NCI-H1092 treated with DMSO at 0.1 percent for 48 hours (cell line): ENCODE data around the gene TMOD2.
A peak's percentile ranks its signal among the peaks of the same experiment; 100 is the strongest.

Source experiments
- DNase-seq: peaks from one replicate; lab custom pipeline; 2025; lab: John Stamatoyannopoulos, UW

Gene TMOD2

GRCh38 chr15:51825698-51826097 is 74.3 kb downstream of the TMOD2 start:
- no peak for DNase-seq

GRCh38 chr15:51828621-51829375 is 77.4 kb downstream of the TMOD2 start:
- DNase-seq = no peak

- DNase-seq = peak; percentile 70
Observed at GRCh38 chr15:51829376-51830275, 78.2 kb downstream of the TMOD2 start, which contains the start of gene TMOD3. Gene TMOD3, plus strand, starts transcription at chr15:51829653. Its CDS starts 33,232 bp downstream, at chr15:51862885.

GRCh38 chr15:51830276-51830806 is 78.9 kb downstream of the TMOD2 start:
- no peak for DNase-seq

GRCh38 chr15:51833772-51834171 is 82.4 kb downstream of the TMOD2 start:
- DNase-seq = no peak

GRCh38 chr15:51837792-51838251 is 86.4 kb downstream of the TMOD2 start:
- DNase-seq = no peak

- no peak for DNase-seq
Observed at GRCh38 chr15:51838270-51838669, 86.9 kb downstream of the TMOD2 start.

- no peak for DNase-seq
Observed at GRCh38 chr15:51840692-51841091, 89.3 kb downstream of the TMOD2 start.

- no peak for DNase-seq
Observed at GRCh38 chr15:51841406-51842040, 90.1 kb downstream of the TMOD2 start.

GRCh38 chr15:51842265-51842664 is 90.9 kb downstream of the TMOD2 start:
- DNase-seq = no peak

GRCh38 chr15:51842852-51843737 is 91.7 kb downstream of the TMOD2 start:
- no peak for DNase-seq

GRCh38 chr15:51844747-51845426 is 93.5 kb downstream of the TMOD2 start:
- no peak for DNase-seq

- DNase-seq = no peak
Observed at GRCh38 chr15:51846066-51846462, 94.7 kb downstream of the TMOD2 start.

GRCh38 chr15:51846463-51847230 is 95.2 kb downstream of the TMOD2 start:
- no peak for DNase-seq

- DNase-seq = no peak
Observed at GRCh38 chr15:51848811-51849210, 97.4 kb downstream of the TMOD2 start.

GRCh38 chr15:51849860-51850259 is 98.5 kb downstream of the TMOD2 start:
- no peak for DNase-seq

GRCh38 chr15:51853998-51854397 is 102.6 kb downstream of the TMOD2 start:
- DNase-seq = no peak

- DNase-seq = no peak
Observed at GRCh38 chr15:51855612-51856011, 104.2 kb downstream of the TMOD2 start.

GRCh38 chr15:51856714-51857380 is 105.5 kb downstream of the TMOD2 start:
- DNase-seq = no peak
